Upper lobe of left lung (tissue), 4 donors: Measurements from ENCODE around the gene AKAP8L.

ENCODE experiments used
- EP300 ChIP-seq, 4 donors: sonication (generic); formaldehyde crosslinking; IDR thresholded peaks; one replicate each; pipeline ENCODE4 v1.5.1; 2017; ENCODE audit warnings: antibody characterized with exemption in 4 of 4, control low read depth in 2 of 4
- POLR2A ChIP-seq, 4 donors: fragments of 450-650 bp; IDR thresholded peaks; one replicate each; pipeline ENCODE4 v1.5.1; 2016 to 2017; ENCODE audit warnings: antibody characterized with exemption in 4 of 4, mild to moderate bottlenecking in 2 of 4
- POLR2AphosphoS5 ChIP-seq, 2 donors: sonication (generic); formaldehyde crosslinking; IDR thresholded peaks; one replicate each; pipeline ENCODE4 v1.5.1; 2017; ENCODE audit warnings: antibody characterized with exemption in 2 of 2
- TF ChIP-seq, protein P1 (sequence below), 6 experiments: fragments of 450-650 bp in 4 of 6; fragments of 200-600 bp in 2 of 6; sonication (generic) in 2 of 6; IDR thresholded peaks; one replicate each; pipeline ENCODE4 v1.5.1; 2016 to 2019; ENCODE audit warnings: antibody characterized with exemption in 6 of 6

DNA sequence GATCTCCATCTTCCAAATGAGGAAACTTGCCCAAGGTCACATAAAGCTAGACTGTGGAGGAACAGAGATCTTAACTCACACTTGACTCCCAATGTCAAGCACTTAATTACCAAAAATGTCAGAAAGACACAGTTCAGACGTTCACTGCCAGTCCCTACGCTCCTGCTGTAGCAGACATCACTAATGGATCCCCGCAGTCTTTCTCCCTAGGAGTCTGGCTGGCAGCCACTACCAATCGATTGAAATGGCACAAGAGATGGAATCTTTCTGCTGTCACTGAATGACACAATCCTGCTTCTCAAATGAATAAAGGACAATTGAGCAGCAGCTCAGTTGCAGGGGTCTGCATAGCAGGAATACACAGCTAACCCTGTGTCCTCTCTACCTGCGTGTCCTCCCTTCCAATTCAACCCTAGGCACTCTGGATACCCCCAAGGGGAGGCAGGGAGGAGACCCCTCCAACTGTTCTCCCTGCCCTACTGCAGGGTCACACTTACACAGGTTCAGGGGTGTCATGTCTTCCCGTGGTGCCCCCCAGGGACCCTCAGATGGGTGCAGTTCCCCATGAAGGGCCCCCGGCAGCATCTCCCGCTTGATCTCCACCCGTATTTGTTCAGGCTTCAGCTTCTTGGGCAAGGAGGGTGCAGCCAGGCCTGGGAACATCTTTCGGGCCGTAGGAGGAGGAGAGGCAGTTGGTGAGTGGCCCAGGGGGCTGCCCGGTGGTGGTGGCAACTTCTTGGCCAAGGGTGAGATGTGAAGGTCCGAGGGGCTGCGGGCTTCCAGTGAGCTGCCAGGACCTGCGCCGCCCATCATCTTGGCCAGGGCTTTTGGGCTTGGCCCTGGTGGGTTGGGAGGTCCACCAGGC, 7.9 kb upstream of the AKAP8L start:
- TF ChIP-seq, protein P1, sequence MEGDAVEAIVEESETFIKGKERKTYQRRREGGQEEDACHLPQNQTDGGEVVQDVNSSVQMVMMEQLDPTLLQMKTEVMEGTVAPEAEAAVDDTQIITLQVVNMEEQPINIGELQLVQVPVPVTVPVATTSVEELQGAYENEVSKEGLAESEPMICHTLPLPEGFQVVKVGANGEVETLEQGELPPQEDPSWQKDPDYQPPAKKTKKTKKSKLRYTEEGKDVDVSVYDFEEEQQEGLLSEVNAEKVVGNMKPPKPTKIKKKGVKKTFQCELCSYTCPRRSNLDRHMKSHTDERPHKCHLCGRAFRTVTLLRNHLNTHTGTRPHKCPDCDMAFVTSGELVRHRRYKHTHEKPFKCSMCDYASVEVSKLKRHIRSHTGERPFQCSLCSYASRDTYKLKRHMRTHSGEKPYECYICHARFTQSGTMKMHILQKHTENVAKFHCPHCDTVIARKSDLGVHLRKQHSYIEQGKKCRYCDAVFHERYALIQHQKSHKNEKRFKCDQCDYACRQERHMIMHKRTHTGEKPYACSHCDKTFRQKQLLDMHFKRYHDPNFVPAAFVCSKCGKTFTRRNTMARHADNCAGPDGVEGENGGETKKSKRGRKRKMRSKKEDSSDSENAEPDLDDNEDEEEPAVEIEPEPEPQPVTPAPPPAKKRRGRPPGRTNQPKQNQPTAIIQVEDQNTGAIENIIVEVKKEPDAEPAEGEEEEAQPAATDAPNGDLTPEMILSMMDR (IDR thresholded peaks at IDR 0.05) = no peak
- TF ChIP-seq POLR2AphosphoS5 (IDR thresholded peaks at IDR 0.05) (no peak), POLR2A (IDR thresholded peaks at IDR 0.05) (no peak), EP300 (IDR thresholded peaks at IDR 0.05) (no peak)
